MM.1S (cell line): ENCODE data around the gene ABHD16A.

ENCODE experiments used
- DNase-seq: peaks from one replicate; pipeline ENCODE4 v3.0.0-alpha.2; 2015
- H2AFZ ChIP-seq: fragments of 300-600 bp; sonication (generic); 2 replicates; pipeline ENCODE4 v1.6.0; 2016; ENCODE audit warnings: antibody characterized with exemption, low read length
- H3F3A ChIP-seq: fragments of 300-600 bp; sonication (generic); 2 replicates; pipeline ENCODE4 v1.6.1; 2016; ENCODE audit warnings: mild to moderate bottlenecking, antibody characterized with exemption, low read length, moderate library complexity, mixed read lengths; ENCODE audit not compliant: insufficient read depth
- H3K27ac ChIP-seq: fragments of 300-600 bp; sonication (generic); 2 replicates; pipeline ENCODE4 v1.5.1; 2016; ENCODE audit warnings: mild to moderate bottlenecking, low read length
- H3K27me3 ChIP-seq: fragments of 300-600 bp; sonication (generic); replicated peaks from 2 replicates; pipeline ENCODE4 v1.6.0; 2016; ENCODE audit warnings: low read length; ENCODE audit not compliant: insufficient read depth
- H3K36me3 ChIP-seq: fragments of 300-600 bp; sonication (generic); replicated peaks from 2 replicates; pipeline ENCODE4 v1.6.1; 2016; ENCODE audit warnings: mild to moderate bottlenecking, low read length, mixed read lengths; ENCODE audit not compliant: insufficient read depth
- H3K4me1 ChIP-seq: fragments of 300-600 bp; sonication (generic); 2 replicates; pipeline ENCODE4 v1.6.1; 2016; ENCODE audit warnings: low read length, mixed read lengths
- H3K4me2 ChIP-seq: fragments of 300-600 bp; sonication (generic); 2 replicates; pipeline ENCODE4 v1.6.0; 2016; ENCODE audit warnings: low read depth, low read length
- H3K4me3 ChIP-seq: fragments of 300-600 bp; sonication (generic); 2 replicates; pipeline ENCODE4 v1.5.1; 2016; ENCODE audit warnings: low read length, mixed read lengths
- H3K79me2 ChIP-seq: fragments of 300-600 bp; sonication (generic); 2 replicates; pipeline ENCODE4 v1.6.1; 2016; ENCODE audit warnings: mixed run types, low read length, mixed read lengths
- H3K9ac ChIP-seq: fragments of 300-600 bp; sonication (generic); 2 replicates; pipeline ENCODE4 v1.6.1; 2016; ENCODE audit warnings: low read length, mixed read lengths
- H3K9me2 ChIP-seq: fragments of 300-600 bp; sonication (generic); replicated peaks from 2 replicates; pipeline ENCODE4 v1.6.1; 2016; ENCODE audit warnings: mild to moderate bottlenecking, low read length, mixed read lengths; ENCODE audit not compliant: insufficient read depth
- H3K9me3 ChIP-seq: fragments of 300-600 bp; sonication (generic); replicated peaks from 2 replicates; pipeline ENCODE4 v1.6.1; 2016; ENCODE audit warnings: mild to moderate bottlenecking, low read length, mixed read lengths; ENCODE audit not compliant: insufficient read depth
- H4K20me1 ChIP-seq: fragments of 300-600 bp; sonication (generic); 2 replicates; pipeline ENCODE4 v1.6.1; 2016; ENCODE audit warnings: mild to moderate bottlenecking, low read length, moderate library complexity, mixed read lengths; ENCODE audit not compliant: insufficient read depth
- EZH2 ChIP-seq: fragments of 300-600 bp; sonication (generic); optimal IDR thresholded peaks from 2 replicates; pipeline ENCODE3; 2017; ENCODE audit warnings: low read depth, mild to moderate bottlenecking, antibody characterized with exemption, low read length, mixed read lengths
- EZH2phosphoT487 ChIP-seq: fragments of 300-600 bp; sonication (generic); IDR thresholded peaks from 2 replicates; pipeline ENCODE4 v1.6.1; 2018; ENCODE audit warnings: antibody characterized with exemption, low read length
- TF ChIP-seq, protein P1 (sequence below): fragments of 300-600 bp; sonication (generic); IDR thresholded peaks from 2 replicates; pipeline ENCODE4 v1.5.1; 2016; ENCODE audit warnings: antibody characterized with exemption, low read length, mixed read lengths

Gene ABHD16A

DNA sequence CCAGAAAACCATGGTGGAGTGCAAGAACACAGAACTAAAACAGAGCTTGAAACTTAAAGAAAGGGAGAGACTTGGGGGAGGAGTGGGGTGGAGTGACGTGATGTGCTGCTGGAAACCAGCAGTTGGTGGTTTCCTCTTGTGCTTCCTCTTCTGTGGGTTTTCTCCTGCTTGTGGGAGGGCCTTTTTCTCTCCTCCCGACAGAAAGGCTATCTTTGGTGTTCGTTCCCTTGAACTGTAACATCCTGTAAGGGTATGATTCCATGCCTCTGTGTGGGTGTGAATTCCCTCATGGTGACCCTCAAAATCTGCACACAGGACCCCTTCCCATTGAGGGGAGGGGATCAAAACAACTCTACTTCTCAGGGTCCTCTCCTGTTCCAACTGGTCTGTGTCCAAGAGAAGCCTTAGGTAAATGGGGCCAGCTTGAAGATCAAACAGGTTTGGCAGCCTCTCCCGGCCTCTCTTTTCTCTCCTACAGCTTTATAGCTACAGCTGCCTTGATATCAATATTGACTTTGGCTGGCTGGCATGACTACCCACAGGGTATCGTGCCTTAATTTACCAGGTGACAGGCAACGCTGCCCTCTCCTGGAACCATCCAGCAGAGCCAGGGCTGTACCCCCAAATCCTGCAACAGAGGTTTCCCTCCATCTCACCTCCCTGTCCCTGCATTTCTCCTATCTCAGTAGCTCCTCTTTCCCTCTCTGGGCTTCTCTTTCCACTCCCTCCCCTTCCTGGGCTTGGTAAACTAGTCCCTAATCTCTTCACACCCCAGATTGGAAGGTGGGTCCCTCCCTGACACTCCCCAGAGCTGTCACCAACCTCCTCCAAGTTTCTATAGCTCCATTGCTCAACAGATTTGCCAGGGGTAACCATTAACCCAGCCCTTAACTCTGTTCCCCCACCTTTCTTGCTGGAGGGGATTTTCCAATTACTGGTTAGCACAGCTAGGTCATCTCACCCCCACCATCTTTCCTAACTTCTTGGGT lies 35.2 kb upstream of the ABHD16A start:
- H3K27ac ChIP-seq = peak overlapping the region; percentile 98
- H3K36me3 ChIP-seq = peaks cover 10% of the 10 kb centered on the region
- peak overlapping the region; percentile 59 for H3K4me3 ChIP-seq
- peaks cover 54% of the 10 kb centered on the region for H3F3A ChIP-seq
- H3K9ac ChIP-seq = peak overlapping the region; percentile 91
- peaks cover 43% of the 10 kb centered on the region for H3K79me2 ChIP-seq
- no peaks in the 10 kb centered on the region for H4K20me1 ChIP-seq
- peak overlapping the region; percentile 99 for H3K4me2 ChIP-seq
- TF ChIP-seq EZH2phosphoT487 (no peak), EZH2 (no peak)
- TF ChIP-seq, protein P1, sequence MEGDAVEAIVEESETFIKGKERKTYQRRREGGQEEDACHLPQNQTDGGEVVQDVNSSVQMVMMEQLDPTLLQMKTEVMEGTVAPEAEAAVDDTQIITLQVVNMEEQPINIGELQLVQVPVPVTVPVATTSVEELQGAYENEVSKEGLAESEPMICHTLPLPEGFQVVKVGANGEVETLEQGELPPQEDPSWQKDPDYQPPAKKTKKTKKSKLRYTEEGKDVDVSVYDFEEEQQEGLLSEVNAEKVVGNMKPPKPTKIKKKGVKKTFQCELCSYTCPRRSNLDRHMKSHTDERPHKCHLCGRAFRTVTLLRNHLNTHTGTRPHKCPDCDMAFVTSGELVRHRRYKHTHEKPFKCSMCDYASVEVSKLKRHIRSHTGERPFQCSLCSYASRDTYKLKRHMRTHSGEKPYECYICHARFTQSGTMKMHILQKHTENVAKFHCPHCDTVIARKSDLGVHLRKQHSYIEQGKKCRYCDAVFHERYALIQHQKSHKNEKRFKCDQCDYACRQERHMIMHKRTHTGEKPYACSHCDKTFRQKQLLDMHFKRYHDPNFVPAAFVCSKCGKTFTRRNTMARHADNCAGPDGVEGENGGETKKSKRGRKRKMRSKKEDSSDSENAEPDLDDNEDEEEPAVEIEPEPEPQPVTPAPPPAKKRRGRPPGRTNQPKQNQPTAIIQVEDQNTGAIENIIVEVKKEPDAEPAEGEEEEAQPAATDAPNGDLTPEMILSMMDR = peak; percentile 40
- H3K27me3 ChIP-seq = no peaks in the 10 kb centered on the region
- DNase-seq = peak; percentile 81
- no peaks in the 10 kb centered on the region for H3K9me3 ChIP-seq
- H2AFZ ChIP-seq = no peak overlapping the region
- peaks cover 34% of the 10 kb centered on the region for H3K4me1 ChIP-seq
- no peaks in the 10 kb centered on the region for H3K9me2 ChIP-seq

DNA sequence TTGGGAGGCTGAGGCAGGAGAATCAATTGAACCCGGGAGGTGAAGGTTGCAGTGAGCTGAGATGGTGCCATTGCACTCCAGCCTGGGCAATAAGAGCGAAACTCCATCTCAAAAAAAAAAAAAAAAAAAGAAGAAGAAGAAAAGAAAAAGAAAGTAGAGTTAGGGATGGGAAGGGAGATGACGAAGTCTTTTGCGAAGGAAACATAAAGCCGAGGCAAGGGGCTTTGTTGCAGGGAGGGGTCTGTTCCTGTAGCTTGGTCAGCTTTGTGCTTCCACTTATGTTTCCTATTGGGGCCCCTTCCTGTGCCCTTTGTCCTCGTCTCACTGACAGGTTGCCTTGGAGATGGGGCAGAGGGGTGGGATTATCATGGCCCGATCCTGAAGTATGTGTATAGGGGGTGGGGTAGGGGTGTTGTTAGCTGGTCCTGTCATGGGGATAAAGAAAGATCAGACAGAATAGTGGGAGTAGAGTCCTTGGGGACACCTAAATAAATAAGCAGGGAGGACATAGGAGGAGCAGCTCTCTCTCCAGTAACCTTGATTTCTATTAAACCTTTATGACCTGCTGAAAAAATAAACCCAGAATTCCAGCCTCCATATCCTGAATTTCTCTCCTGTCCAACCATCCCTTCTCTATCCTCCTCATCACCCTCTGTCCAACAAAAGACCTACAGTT lies 34.3 kb upstream of the ABHD16A start:
- H3F3A ChIP-seq = peaks cover 54% of the 10 kb centered on the region
- H2AFZ ChIP-seq = no peak overlapping the region
- peaks cover 36% of the 10 kb centered on the region for H3K4me1 ChIP-seq
- peaks cover 47% of the 10 kb centered on the region for H3K79me2 ChIP-seq
- no peaks in the 10 kb centered on the region for H3K9me3 ChIP-seq
- no peaks in the 10 kb centered on the region for H3K27me3 ChIP-seq
- H3K9ac ChIP-seq = peak overlapping the region; percentile 91
- H3K4me3 ChIP-seq = peak overlapping the region; percentile 59
- peak overlapping the region; percentile 98 for H3K27ac ChIP-seq
- no peaks in the 10 kb centered on the region for H3K9me2 ChIP-seq
- DNase-seq = no peak
- H3K4me2 ChIP-seq = peak overlapping the region; percentile 99
- peaks cover 10% of the 10 kb centered on the region for H3K36me3 ChIP-seq
- no peaks in the 10 kb centered on the region for H4K20me1 ChIP-seq
- TF ChIP-seq, protein P1 = no peak
- TF ChIP-seq EZH2phosphoT487 = no peak
- no peak for TF ChIP-seq EZH2

DNA sequence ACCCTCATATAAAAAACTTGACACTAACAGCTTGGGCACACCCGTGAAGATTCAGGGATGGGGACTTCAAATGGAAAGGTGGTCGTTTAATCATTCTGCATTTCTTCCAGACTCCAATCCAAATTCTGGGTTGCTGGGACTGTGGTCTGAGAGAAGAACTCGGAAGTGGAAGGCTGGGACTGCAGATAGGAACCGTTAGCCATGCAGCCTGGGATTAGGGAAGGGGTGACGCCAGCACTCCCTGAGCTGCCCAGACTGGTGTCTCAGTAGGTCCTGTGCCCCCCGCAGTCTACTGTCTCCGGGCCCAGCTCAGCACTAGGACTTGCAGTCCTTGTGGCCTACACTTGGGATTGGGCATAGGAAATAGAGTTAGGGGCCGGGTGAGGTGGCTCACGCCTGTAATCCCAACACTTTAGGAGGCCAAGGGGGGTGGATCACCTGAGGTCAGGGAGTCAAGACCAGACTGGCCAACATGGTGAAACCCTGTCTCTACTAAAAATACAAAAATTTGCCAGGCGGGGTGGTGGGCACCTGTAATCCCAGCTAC lies 33.7 kb upstream of the ABHD16A start:
- TF ChIP-seq EZH2phosphoT487 = no peak
- no peak for TF ChIP-seq EZH2
- TF ChIP-seq, protein P1 = no peak
- Histone ChIP-seq H4K20me1 (no peaks in the 10 kb centered on the region), H3K9me3 (no peaks in the 10 kb centered on the region), H3K4me3 (peak overlapping the region; percentile 84), H3K9me2 (no peaks in the 10 kb centered on the region), H2AFZ (peak overlapping the region; percentile 9; the same call in 1 of the 2 replicates), H3K4me2 (peak overlapping the region; percentile 99), H3F3A (peaks cover 60% of the 10 kb centered on the region), H3K27me3 (no peaks in the 10 kb centered on the region), H3K4me1 (peaks cover 36% of the 10 kb centered on the region), H3K9ac (peak overlapping the region; percentile 91), H3K36me3 (peaks cover 10% of the 10 kb centered on the region), H3K27ac (peak overlapping the region; percentile 98), H3K79me2 (peaks cover 53% of the 10 kb centered on the region)
- DNase-seq = no peak
